Breast epithelium (tissue), 4 donors: ENCODE results near the gene CASQ1. TPM values are rescaled to one million over a fixed set of nuclear protein-coding genes. Genes with fewer than 3 reads are reported as not detected.

Experiments used
- DNase-seq, 2 donors: peaks; one replicate each; pipeline ENCODE4 v3.0.0-alpha.2; 2019; ENCODE audit warnings: low spot score in 2 of 2
- H3K27ac ChIP-seq, 2 donors: fragments of 200-600 bp; sonication (generic) in 1 of 2; one replicate each; pipeline ENCODE4 v1.5.1; 2016 to 2019; ENCODE audit warnings: mild to moderate bottlenecking in 1 of 2
- H3K27me3 ChIP-seq, 2 donors: fragments of 200-600 bp; sonication (generic) in 1 of 2; one replicate each; pipeline versions ENCODE4 v1.5.1 to v1.6.0; 2017 to 2019; ENCODE audit warnings: control low read depth in 1 of 2, mild to moderate bottlenecking in 1 of 2
- H3K36me3 ChIP-seq: fragments of 200-600 bp; one replicate; pipeline ENCODE4 v1.5.1; 2019
- H3K4me1 ChIP-seq, 2 donors: fragments of 200-600 bp; sonication (generic); one replicate each; pipeline ENCODE4 v1.5.1; 2016 to 2019; ENCODE audit warnings: control low read depth in 1 of 2
- H3K4me3 ChIP-seq, 3 donors: fragments of 200-600 bp; sonication (generic); 1 replicate in 2 of 3; 2 replicates in 1 of 3; pipeline ENCODE4 v1.5.1; 2016 to 2019; ENCODE audit warnings: mild to moderate bottlenecking in 3 of 3, moderate library complexity in 2 of 3
- H3K9me3 ChIP-seq, 2 donors: fragments of 200-600 bp; sonication (generic) in 1 of 2; one replicate each; pipeline ENCODE4 v1.5.1; 2016 to 2019; ENCODE audit warnings: control low read depth in 1 of 2
- POLR2A ChIP-seq: fragments of 450-650 bp; IDR thresholded peaks from one replicate; pipeline ENCODE4 v1.6.1; 2016; ENCODE audit warnings: antibody characterized with exemption, mild to moderate bottlenecking, moderate library complexity
- POLR2AphosphoS5 ChIP-seq, 3 donors: sonication (generic); formaldehyde crosslinking; IDR thresholded peaks; one replicate each; pipeline ENCODE4 v1.6.1; 2017; ENCODE audit warnings: antibody characterized with exemption in 3 of 3
- intact Hi-C: fragments of 100-400 bp; cut with DNase I; formaldehyde crosslinking; loops from one replicate; pipeline ENCODE4 v1.15.1; 2023; ENCODE audit warnings: low total_unique reads
- total RNA-seq, 3 donors: library from RNA; depleted of rRNA; stranded (reverse); fragments of >200 nt; gene quantifications; one replicate each; pipeline ENCODE4 v1.1.0, GENCODE V29; 2016
- TF ChIP-seq, protein P1 (sequence below), 3 donors: fragments of 450-650 bp; IDR thresholded peaks; one replicate each; pipeline ENCODE4 v1.5.1; 2016 to 2017; ENCODE audit warnings: antibody characterized with exemption in 3 of 3, mild to moderate bottlenecking in 3 of 3, moderate library complexity in 3 of 3

Gene CASQ1
- total RNA-seq, 3 donors from 2014 or later = 0.59 TPM; not detected in 2

DNA sequence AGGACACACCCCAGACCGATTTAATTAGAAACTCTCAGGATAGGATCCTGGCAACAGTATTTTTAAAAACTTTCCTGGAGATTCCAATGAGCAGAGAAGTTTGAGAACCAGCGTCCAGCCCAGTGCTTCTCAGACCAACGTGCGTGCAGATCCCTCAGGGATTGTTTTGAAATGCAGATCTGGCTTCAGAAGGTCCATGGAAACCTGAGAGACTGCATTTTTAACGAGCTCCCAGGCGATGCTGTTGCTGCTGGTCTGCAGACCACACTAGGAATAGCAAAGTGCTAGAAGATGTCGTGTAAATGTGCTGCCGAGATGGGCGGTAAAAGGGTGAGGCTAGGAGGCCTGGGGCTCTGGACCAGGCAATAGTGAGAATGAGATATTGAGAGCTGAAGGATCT, 18.4 kb upstream of the CASQ1 start:
- TF ChIP-seq, protein P1, sequence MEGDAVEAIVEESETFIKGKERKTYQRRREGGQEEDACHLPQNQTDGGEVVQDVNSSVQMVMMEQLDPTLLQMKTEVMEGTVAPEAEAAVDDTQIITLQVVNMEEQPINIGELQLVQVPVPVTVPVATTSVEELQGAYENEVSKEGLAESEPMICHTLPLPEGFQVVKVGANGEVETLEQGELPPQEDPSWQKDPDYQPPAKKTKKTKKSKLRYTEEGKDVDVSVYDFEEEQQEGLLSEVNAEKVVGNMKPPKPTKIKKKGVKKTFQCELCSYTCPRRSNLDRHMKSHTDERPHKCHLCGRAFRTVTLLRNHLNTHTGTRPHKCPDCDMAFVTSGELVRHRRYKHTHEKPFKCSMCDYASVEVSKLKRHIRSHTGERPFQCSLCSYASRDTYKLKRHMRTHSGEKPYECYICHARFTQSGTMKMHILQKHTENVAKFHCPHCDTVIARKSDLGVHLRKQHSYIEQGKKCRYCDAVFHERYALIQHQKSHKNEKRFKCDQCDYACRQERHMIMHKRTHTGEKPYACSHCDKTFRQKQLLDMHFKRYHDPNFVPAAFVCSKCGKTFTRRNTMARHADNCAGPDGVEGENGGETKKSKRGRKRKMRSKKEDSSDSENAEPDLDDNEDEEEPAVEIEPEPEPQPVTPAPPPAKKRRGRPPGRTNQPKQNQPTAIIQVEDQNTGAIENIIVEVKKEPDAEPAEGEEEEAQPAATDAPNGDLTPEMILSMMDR (IDR thresholded peaks at IDR 0.05) = no peak
- TF ChIP-seq POLR2AphosphoS5 (IDR thresholded peaks at IDR 0.05) (no peak), POLR2A (no peak)
- Histone ChIP-seq H3K36me3 (no peaks in the 10 kb centered on the region), H3K9me3 (no peaks in the 10 kb centered on the region), H3K27me3 (no peaks in the 10 kb centered on the region), H3K4me3 (no peak overlapping the region), H3K27ac (no peak overlapping the region), H3K4me1 (no peaks in the 10 kb centered on the region)
- no peak for DNase-seq
- intact Hi-C loops = no loop called here

DNA sequence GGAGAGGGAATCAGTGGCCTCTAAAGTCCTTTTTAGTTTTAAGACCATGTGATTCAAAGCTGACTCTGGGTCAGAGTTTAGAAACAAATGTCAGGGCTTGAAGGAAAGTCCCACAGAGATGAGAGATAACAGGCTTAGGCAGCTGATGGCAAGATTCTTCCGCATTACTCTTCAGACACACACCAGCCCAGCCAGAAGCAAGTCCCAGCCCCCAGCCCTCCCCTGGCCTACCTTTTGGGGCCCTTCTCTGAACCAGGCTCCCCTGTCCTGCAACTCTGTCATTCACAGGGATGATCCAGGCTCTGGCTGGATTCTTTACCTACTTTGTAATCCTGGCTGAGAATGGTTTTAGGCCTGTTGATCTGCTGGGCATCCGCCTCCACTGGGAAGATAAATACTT, 13.1 kb upstream of the CASQ1 start:
- H3K36me3 ChIP-seq = no peaks in the 10 kb centered on the region
- H3K4me1 ChIP-seq = no peaks in the 10 kb centered on the region
- intact Hi-C loops = no loop called here
- no peak for DNase-seq
- H3K27ac ChIP-seq = no peak overlapping the region
- H3K9me3 ChIP-seq = no peaks in the 10 kb centered on the region
- H3K27me3 ChIP-seq = no peaks in the 10 kb centered on the region
- TF ChIP-seq POLR2A (no peak), POLR2AphosphoS5 (IDR thresholded peaks at IDR 0.05) (no peak)
- TF ChIP-seq, protein P1 (IDR thresholded peaks at IDR 0.05) = no peak
- no peak overlapping the region for H3K4me3 ChIP-seq

DNA sequence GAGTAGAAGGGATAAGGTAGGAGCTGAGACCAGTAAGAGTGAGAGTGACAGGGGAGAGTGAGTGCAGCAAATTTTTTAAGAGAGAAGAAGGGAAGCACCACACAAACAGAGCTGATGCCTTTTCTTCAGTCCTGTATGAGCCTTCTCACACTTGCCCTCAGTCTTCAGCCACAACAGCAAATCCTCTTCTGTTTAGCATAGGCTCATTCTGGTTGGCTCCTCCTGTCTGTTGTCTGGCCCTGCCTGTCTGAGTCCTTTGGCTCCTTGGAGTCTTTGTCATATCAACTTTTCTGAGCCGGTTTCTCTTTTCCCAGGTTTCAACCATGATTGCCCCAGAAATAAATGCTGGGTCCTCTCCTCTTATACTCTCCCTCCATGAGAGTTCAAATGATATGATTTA, 12.7 kb upstream of the CASQ1 start:
- Histone ChIP-seq H3K27me3 (no peaks in the 10 kb centered on the region), H3K36me3 (no peaks in the 10 kb centered on the region), H3K9me3 (no peaks in the 10 kb centered on the region), H3K4me1 (no peaks in the 10 kb centered on the region), H3K27ac (no peak overlapping the region), H3K4me3 (no peak overlapping the region)
- no peak for TF ChIP-seq POLR2AphosphoS5 (IDR thresholded peaks at IDR 0.05)
- TF ChIP-seq, protein P1 (IDR thresholded peaks at IDR 0.05) = no peak
- no peak for TF ChIP-seq POLR2A
- no peak for DNase-seq
- intact Hi-C loops = no loop called here

DNA sequence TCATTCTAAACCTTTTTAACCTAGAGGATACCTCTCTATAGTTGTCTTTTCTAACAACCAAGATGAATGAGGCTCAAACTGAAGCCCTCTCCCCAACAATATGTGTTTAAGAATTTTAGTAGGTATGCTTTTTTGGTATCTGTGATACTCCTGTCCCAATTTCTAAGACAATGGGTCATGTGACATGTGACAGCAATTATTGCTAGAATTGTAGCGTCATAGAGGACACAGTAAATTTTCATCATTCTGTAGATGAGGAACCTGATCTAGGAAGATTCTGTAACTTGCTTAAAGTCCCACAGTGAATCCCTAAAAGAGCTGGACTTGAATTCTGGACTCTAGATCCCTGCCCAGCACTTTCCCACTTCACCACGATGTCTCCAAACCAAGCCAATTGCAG, 11.6 kb upstream of the CASQ1 start:
- no peak for DNase-seq
- H3K4me3 ChIP-seq = no peak overlapping the region
- H3K9me3 ChIP-seq = no peaks in the 10 kb centered on the region
- no peak overlapping the region for H3K27ac ChIP-seq
- H3K4me1 ChIP-seq = no peaks in the 10 kb centered on the region
- H3K27me3 ChIP-seq = no peaks in the 10 kb centered on the region
- TF ChIP-seq POLR2AphosphoS5 (IDR thresholded peaks at IDR 0.05) (no peak), POLR2A (no peak)
- TF ChIP-seq, protein P1 (IDR thresholded peaks at IDR 0.05) = no peak
- intact Hi-C loops = no loop called here
- H3K36me3 ChIP-seq = no peaks in the 10 kb centered on the region

DNA sequence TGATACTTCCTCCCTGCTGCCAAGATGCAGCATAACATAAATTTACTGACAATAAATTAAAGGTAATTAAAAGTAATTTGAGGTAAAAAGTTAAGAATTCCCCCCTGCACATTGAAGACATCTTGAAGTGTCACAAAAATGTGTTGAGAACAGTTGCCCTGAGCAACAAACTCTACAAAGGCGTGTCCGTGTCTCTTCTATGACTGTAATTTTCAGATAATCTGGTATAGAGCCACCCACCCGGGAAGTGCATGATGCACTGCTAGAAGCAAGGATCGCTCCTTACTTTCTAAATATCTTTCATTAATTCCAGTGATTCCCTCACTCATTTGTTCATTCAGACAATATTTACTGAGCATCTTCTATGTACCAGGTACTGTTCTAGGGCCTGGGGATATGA, 11.0 kb upstream of the CASQ1 start:
- TF ChIP-seq, protein P1 (IDR thresholded peaks at IDR 0.05) = no peak
- no peak for TF ChIP-seq POLR2AphosphoS5 (IDR thresholded peaks at IDR 0.05)
- no peak for TF ChIP-seq POLR2A
- no peaks in the 10 kb centered on the region for H3K27me3 ChIP-seq
- no peaks in the 10 kb centered on the region for H3K9me3 ChIP-seq
- intact Hi-C loops = no loop called here
- H3K4me1 ChIP-seq = no peaks in the 10 kb centered on the region
- no peak overlapping the region for H3K27ac ChIP-seq
- no peak overlapping the region for H3K4me3 ChIP-seq
- DNase-seq = no peak
- no peaks in the 10 kb centered on the region for H3K36me3 ChIP-seq
